ENCODE measurements around the gene CHAT. TPM values are rescaled to one million over a fixed set of nuclear protein-coding genes. Genes with fewer than 3 reads are reported as not detected.

Gene CHAT
- total and polyA plus RNA-seq, 2 donors (not counting 3 experiments of a cell fraction or from before 2014, with no cell fraction given) = not detected

DNA sequence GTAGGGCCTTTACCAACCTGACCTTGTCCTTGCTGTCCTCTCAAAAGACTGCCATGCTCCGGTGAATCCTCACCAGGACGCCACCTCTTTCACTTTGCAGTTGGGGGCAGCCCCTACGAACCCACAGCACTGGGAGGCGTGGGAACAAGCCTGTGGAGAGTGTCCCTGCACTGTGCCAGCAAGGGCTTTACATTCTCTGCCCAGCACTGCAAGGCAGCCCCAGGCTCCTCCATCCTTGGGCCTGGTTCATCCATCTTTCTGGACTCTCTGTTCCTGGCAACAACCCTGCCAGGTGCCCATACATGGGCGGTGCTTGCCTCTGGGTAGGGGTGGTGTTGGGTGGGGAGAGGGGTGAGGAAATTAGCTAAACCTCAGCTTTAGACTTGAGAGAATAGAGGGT lies 1.4 kb downstream of the CHAT start:
- TF ChIP-seq EZH2 (IDR thresholded peaks at IDR 0.05; ENCODE audit: borderline replicate concordance, low read depth, low read length, severe bottlenecking) = no peak
- TF ChIP-seq POLR2A (IDR thresholded peaks at IDR 0.05; ENCODE audit: low read depth, low read length) = no peak
- no peak for TF ChIP-seq JUN (IDR thresholded peaks at IDR 0.05; ENCODE audit: borderline replicate concordance, insufficient read depth, insufficient read length, low read depth)
- TF ChIP-seq POLR2AphosphoS5 (IDR thresholded peaks at IDR 0.05; ENCODE audit: insufficient read depth, low read depth, low read length) = no peak
- TF ChIP-seq, protein P1, sequence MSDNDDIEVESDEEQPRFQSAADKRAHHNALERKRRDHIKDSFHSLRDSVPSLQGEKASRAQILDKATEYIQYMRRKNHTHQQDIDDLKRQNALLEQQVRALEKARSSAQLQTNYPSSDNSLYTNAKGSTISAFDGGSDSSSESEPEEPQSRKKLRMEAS (IDR thresholded peaks at IDR 0.05; ENCODE audit: insufficient read depth, insufficient read length) = no peak
- no peak for TF ChIP-seq FOS (IDR thresholded peaks at IDR 0.05; ENCODE audit: borderline replicate concordance, insufficient read depth, low read length)
- TF ChIP-seq, protein P2, sequence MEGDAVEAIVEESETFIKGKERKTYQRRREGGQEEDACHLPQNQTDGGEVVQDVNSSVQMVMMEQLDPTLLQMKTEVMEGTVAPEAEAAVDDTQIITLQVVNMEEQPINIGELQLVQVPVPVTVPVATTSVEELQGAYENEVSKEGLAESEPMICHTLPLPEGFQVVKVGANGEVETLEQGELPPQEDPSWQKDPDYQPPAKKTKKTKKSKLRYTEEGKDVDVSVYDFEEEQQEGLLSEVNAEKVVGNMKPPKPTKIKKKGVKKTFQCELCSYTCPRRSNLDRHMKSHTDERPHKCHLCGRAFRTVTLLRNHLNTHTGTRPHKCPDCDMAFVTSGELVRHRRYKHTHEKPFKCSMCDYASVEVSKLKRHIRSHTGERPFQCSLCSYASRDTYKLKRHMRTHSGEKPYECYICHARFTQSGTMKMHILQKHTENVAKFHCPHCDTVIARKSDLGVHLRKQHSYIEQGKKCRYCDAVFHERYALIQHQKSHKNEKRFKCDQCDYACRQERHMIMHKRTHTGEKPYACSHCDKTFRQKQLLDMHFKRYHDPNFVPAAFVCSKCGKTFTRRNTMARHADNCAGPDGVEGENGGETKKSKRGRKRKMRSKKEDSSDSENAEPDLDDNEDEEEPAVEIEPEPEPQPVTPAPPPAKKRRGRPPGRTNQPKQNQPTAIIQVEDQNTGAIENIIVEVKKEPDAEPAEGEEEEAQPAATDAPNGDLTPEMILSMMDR (IDR thresholded peaks at IDR 0.05; ENCODE audit: extremely low read depth in 1 of 2, insufficient read depth in 1 of 2, low read depth in 1 of 2, low read length in 2 of 2) = no peak
- TF ChIP-seq MYC (IDR thresholded peaks at IDR 0.05; ENCODE audit: low read depth, low read length) = no peak
- TF ChIP-seq GATA2 (IDR thresholded peaks at IDR 0.05; ENCODE audit: insufficient read depth, insufficient read length, low read depth, low read length) = no peak
- Histone ChIP-seq H2AFZ (ENCODE audit: low read depth, low read length) (no peak overlapping the region), H3K27ac (ENCODE audit: insufficient read depth, low read depth, low read length) (no peak overlapping the region), H3K9ac (replicated peaks; ENCODE audit: extremely low read depth, insufficient read depth, low read length) (no peak overlapping the region), H3K9me3 (replicated peaks; ENCODE audit: control insufficient read depth, insufficient read depth, low read length) (no peaks in the 10 kb centered on the region), H3K4me1 (ENCODE audit: control insufficient read depth, extremely low read depth, insufficient read depth, low read length) (no peaks in the 10 kb centered on the region), H3K79me2 (ENCODE audit: control insufficient read depth, insufficient read depth, low read length) (no peaks in the 10 kb centered on the region), H3K36me3 (ENCODE audit: control insufficient read depth in 2 of 2, extremely low read depth in 1 of 2, insufficient read depth in 2 of 2, low read length in 2 of 2) (no peaks in the 10 kb centered on the region), H3K4me3 (replicated peaks in 1 of 3; ENCODE audit: insufficient read depth in 1 of 3, low read depth in 1 of 3, low read length in 3 of 3) (no peak overlapping the region), H4K20me1 (replicated peaks; ENCODE audit: control insufficient read depth, extremely low read depth, insufficient read depth, low read length) (no peaks in the 10 kb centered on the region), H3K4me2 (ENCODE audit: insufficient read depth, low read length) (no peak overlapping the region), H3K9me1 (replicated peaks; ENCODE audit: control insufficient read depth, extremely low read depth, insufficient read depth, low read length) (no peaks in the 10 kb centered on the region), H3K27me3 (ENCODE audit: control insufficient read depth in 2 of 2, insufficient read depth in 2 of 2, low read length in 2 of 2) (peaks cover 58 to 60% of the 10 kb centered on the region in 2 experiments)
- BruUV-seq (replicated peaks) = no TSS peak
- intact Hi-C loops (cut with micrococcal nuclease) = no loop called here
- FAIRE-seq (no peak), DNase-seq (ENCODE audit: low read depth, low spot score) (no peak)
- dilution Hi-C loops (cut with MboI; ENCODE audit: extremely low pct_ligation_motif_present, low sequenced_read_pairs) = no loop called here
- ChIA-PET CTCF (no interaction called here), POLR2A (no interaction called here)
